OCI-M2 (cell line): ENCODE data around the gene ACOT11.

Source experiments
- DNase-seq: peaks from one replicate; lab custom pipeline; 2025; ENCODE audit not compliant: unreplicated experiment; lab: John Stamatoyannopoulos, UW

Gene ACOT11

GRCh38 chr1:54583871-54584270 is 35.8 kb downstream of the ACOT11 start:
- no peak for DNase-seq

GRCh38 chr1:54584575-54584974 is 36.5 kb downstream of the ACOT11 start:
- DNase-seq: no peak

- no peak for DNase-seq
Observed at GRCh38 chr1:54585181-54586066, 37.4 kb downstream of the ACOT11 start.

- DNase-seq: no peak
Observed at GRCh38 chr1:54588377-54588776, 40.3 kb downstream of the ACOT11 start.

GRCh38 chr1:54591127-54591756 is 43.2 kb downstream of the ACOT11 start:
- DNase-seq: no peak

GRCh38 chr1:54593571-54594160 is 45.6 kb downstream of the ACOT11 start:
- no peak for DNase-seq

- DNase-seq: no peak
Observed at GRCh38 chr1:54594463-54594862, 46.4 kb downstream of the ACOT11 start.

GRCh38 chr1:54595956-54596498 is 48.0 kb downstream of the ACOT11 start:
- DNase-seq: no peak

GRCh38 chr1:54596756-54597155 is 48.7 kb downstream of the ACOT11 start:
- no peak for DNase-seq

- no peak for DNase-seq
Observed at GRCh38 chr1:54597455-54598030, 49.5 kb downstream of the ACOT11 start.

GRCh38 chr1:54599211-54599823 is 51.3 kb downstream of the ACOT11 start:
- no peak for DNase-seq

- DNase-seq: no peak
Observed at GRCh38 chr1:54600947-54601721, 53.1 kb downstream of the ACOT11 start.

- no peak for DNase-seq
Observed at GRCh38 chr1:54601730-54602129, 53.7 kb downstream of the ACOT11 start.

GRCh38 chr1:54602554-54602953 is 54.5 kb downstream of the ACOT11 start:
- DNase-seq: no peak

GRCh38 chr1:54603241-54603640 is 55.2 kb downstream of the ACOT11 start:
- no peak for DNase-seq

- DNase-seq: no peak
Observed at GRCh38 chr1:54604051-54604450, 56.0 kb downstream of the ACOT11 start.

GRCh38 chr1:54604572-54605370 is 56.7 kb downstream of the ACOT11 start:
- DNase-seq: no peak

- no peak for DNase-seq
Observed at GRCh38 chr1:54606096-54606989, 58.3 kb downstream of the ACOT11 start.

GRCh38 chr1:54606990-54607325 is 58.9 kb downstream of the ACOT11 start:
- DNase-seq: no peak
